Measurements from ENCODE around the gene MIPEP.

Gene MIPEP

DNA sequence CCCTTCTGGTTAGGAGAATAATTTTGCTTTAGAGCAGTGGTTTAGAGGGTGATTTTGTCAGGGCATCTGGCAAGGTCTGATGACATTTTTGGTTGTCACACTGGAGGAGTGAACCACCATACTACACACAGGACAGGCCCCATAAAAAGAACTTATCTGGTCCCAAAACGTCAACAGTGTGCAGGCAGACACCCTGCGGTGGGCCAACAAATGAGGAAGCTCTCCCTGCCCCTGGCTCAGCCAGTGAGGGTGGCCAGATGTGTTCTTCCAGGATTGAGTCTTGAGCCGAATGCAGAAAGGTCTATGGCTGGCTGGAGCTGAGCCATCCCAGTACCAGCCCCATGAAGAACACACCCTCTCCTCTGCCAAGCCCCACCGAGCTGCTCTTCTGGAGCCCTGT lies 149.2 kb downstream of the MIPEP start:
- DNase-seq = no peak

DNA sequence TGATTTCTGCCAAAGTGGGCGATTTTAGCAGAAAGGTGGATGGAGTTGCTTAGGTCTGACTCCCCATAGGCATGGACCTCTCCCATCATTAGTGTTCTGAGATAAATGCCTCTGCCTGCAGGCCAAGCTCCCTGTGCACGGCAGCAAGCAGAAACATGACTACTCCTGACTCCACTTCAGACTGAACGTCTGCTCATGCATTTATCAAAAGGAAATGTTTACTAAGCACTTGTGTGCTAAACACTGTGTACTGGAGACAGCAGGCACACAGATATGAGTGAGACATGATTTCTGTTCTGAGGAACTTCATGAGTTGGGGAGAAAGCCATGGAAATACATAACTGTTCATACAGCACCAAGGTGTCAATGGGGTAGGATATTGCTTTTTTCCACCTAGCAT lies 149.6 kb downstream of the MIPEP start:
- DNase-seq = no peak

GRCh38 chr13:23736541-23736940 lies 152.7 kb downstream of the MIPEP start:
- DNase-seq = no peak

GRCh38 chr13:23735329-23735728 lies 153.9 kb downstream of the MIPEP start:
- no peak for DNase-seq

- DNase-seq = no peak
Measured at GRCh38 chr13:23731709-23732108, 157.5 kb downstream of the MIPEP start.

DNA sequence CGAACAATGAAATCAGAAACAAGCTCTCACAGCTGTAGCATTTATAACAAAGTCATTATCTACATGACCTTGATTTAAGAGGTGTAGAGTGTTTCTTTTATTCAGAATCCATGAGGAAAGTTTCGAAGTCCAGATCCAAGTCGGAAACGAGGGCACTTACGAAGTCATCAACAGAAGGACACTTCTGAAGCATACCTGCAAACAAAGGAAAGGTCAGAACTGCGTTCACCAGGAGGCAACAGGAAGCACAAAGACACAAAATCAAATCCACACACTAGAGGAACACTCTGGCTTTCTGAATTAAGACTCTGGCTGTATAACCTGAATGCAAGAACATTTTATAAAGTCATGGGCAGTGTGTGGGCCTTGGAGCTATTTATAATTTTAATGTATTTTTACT lies 158.9 kb downstream of the MIPEP start:
- DNase-seq = no peak

- no peak for DNase-seq
Measured at GRCh38 chr13:23729531-23729930, 159.7 kb downstream of the MIPEP start.

DNA sequence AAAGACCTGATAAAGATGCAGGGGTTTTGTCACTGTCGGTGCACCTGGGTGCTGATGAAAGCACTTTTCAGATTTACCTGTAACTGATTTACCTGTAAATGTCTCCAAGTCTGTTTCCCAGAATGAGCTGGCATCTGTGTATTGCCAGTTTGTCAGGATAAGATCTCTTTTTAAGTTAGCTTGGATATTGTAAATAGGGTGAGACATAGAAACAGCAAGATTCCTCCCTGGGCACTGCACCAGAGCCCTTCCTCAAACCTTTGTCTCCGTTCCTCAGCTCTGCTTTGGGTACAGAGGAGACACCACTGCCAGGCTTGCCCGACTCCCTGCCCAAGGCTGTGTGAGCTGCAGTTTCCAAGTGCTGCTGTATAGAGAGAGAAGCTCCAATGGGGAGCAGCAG lies 160.4 kb downstream of the MIPEP start:
- no peak for DNase-seq

- no peak for DNase-seq
Measured at GRCh38 chr13:23725922-23726321, 163.3 kb downstream of the MIPEP start.

DNA sequence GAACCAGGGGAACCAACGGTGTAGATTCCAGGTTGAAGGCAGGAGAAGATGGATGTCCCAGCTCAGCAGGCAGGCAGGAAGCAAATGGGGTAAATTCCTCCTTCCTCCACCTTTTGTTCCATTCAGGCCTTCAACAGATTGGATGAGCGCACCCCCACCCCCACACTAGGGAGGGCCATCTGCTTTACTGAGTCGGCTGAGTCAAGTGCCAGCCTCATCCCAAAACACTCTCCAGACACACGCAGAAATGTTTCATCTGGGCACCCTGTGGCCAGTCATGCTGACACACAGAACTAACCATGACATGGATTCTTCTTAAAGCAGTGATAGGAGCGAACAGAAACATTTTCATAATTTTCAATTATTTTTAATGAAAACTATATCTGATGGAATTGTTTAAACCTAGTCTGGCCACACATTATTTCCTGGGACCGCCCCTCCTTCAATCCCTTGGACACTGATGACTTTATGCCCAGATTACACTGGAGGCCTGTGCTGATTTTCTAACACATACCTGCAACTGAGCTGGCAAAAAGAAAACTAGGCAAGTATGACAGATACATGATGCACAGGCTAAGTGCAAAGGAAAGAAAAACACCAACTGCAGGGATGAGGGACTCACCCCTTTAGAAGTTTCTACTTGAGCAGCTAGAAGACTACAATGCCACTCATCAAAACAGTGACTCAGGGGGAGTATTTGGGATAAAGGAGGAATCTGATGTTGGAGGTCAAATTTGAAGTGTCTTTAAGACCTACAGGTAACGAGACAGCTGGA lies 164.8 kb downstream of the MIPEP start:
- no peak for DNase-seq

GRCh38 chr13:23723471-23723870 lies 165.7 kb downstream of the MIPEP start:
- DNase-seq = no peak

DNA sequence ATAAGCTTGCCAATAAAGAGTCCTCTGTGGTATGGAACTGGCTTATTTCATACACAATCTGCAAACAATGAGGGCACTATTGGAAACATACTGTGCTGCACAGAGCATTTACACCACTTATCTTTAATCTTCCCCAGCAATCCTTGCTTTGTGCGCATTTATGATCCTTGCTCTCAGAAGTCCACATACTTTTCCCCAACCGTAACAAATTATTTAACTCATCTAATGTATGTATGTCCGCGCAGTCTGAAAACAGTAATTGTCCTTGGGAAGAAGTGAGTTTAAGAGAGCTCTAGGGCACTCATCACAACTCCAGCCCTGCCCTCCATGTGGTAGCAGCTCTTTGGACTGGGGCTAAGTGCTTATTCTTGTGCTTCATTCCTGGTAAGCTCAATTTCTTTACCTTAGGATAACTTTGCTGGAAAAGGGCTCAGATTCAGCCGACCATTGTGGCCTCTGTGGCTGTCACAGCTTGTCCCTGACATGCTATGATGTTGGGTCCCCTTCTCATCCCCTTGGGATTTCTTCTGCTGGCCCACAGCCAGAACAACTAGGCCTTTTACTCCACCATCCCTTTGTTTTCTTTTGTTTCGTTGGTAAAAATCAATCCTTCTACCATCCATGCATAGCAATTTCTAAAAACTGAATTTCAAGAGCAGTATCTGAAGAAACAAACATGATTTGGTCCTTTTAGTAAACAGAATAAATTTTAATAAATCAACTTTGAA lies 166.3 kb downstream of the MIPEP start:
- no peak for DNase-seq

DNA sequence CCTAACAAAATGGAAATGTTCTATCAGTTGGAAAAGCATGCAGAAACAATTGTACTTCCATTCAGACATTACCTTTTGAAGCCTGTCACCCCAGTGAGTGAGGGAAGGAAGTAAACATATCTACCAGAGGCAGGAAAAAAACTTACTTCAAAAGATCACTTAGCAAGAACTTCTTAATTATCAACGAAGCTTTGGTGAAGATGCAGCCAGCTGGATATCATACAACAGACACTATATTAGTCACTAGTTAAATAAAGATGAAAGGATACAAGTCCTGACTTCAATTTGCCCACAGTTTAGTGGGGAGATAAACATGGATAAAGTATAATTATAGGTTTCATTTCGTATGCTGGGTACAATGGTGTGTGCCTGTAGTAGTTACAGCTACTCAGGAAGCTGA lies 170.2 kb downstream of the MIPEP start:
- no peak for DNase-seq

DNA sequence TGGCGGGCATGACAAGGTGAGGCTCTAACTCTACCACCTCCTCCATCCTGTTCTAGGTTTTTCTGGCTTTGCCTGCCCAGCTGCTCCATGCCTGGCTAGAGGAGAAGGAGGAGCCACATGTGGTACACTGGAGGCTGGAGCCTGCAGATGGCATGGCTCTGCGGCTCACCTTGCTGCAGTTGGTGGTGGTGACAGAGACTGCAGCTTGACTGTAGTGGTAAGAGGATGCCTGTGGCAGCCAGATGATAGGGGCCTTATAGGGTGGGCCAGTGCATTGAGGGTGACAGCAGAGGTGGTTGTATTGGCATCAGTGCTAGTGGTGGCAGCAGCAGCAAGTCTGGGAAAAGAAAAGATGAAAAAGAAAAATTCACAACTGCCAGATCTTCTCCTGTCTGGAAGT lies 172.8 kb downstream of the MIPEP start:
- no peak for DNase-seq

DNA sequence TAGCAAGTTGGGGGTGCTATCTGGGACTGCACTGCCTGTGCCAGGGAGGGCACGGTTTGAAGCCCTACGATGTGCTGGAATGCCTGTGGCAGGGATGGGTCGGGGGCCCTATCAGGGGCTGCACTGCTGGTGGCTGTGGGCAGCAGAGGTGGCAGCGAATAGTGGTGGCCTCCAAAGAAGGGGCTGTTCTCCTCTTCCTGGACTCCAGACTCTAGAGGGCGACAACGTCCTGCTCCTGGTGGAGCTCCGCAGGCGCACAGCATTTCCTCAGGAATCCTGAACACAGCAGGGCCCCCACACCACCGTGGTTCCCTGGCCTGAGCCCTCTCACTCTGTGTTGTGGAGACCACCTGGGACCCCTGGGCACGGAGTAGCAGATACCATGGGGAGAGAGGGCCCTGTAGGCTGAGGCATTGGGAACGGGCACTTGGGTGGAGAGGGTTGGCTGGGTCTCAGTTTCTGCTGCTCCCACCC lies 173.4 kb downstream of the MIPEP start:
- DNase-seq = no peak

DNA sequence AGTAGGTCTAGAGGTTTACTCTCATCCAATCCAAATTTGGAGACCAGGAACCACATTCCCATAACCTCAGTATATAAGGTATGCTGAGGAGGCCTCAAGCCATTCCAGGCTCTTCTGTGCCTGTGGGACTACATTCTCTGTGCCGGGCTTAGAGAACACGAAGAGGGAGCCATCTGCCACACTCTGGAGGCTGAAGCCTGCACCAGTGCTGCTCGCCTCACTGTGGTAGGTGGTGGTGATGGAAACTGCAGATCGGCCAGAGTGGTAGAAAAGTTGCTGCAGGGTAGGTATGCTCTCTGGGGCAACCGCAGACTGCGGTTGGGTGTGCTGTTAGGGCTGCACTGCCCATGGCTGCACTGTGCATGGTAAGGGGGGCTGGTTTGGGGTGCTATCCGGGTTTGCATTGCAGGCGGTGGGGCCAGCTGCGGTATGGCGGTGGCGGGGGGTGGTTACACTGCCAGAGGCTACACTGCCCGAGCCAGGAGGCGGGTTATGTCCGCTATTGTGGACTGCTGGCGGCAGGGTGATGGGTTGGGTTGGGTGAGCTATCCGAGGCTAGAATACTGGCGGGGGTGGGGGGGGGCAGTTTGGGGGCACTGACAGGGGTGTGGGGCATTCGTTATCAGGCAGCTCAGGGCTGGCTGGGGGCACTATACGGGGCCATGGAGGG lies 174.0 kb downstream of the MIPEP start:
- DNase-seq = no peak

GRCh38 chr13:23714672-23715071 lies 174.5 kb downstream of the MIPEP start:
- no peak for DNase-seq

DNA sequence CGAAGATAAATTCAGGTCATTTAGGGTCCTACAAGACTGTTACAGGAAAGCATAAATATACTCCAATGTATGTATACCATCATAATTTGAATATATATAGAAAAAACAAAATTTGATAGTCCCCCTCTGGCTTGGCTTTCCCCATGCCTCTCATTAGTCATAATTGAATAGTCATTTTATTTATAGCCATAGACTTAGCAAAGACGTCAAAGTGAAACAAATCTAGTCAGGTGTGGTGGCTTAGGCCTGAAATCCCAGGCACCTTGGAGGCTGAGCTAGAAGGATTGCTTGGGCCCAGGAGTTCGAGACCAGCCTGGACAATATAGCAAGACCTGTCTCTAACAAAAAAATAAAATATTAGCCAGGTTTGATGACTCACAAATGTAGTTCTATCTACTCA lies 177.8 kb downstream of the MIPEP start:
- no peak for DNase-seq

DNA sequence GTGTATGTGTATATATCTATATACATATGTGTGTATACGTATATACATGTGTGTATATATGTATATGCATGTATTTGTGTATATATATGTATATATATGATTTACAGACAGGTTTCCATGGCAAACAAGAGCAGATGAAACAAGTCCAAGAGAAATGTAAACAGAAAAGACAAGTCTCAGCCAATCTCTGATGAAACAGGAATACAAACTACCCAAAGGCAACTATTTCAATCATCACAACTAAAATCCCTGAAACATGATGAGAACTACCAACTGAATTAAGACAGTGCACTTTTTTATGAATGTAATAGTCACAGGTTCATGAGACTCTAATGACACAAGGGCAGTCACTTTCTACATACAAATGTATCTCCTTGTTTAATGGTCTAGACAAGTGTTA lies 178.8 kb downstream of the MIPEP start:
- no peak for DNase-seq

GRCh38 chr13:23709536-23709935 lies 179.7 kb downstream of the MIPEP start:
- no peak for DNase-seq

DNA sequence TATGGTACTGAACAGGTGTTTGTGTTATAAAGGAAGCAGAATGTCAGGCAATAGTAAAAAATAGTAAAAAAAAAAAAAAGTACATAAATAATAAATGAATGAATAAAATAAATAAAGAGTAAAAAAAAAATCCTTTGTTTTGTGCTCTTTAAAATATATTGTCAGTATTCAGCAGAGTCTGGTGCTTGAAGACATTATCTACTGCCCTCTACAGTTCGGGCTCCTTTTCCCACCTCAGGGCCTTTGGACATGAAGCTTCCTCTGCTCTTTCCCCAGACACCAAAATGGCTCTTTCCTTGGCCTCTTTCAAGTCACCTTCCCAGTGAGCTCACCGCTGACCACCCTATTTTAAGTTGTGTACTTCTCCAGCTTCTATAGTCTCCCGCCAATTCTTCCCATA lies 181.5 kb downstream of the MIPEP start:
- DNase-seq = no peak

- DNase-seq = no peak
Measured at GRCh38 chr13:23705583-23705982, 183.6 kb downstream of the MIPEP start.

DNA sequence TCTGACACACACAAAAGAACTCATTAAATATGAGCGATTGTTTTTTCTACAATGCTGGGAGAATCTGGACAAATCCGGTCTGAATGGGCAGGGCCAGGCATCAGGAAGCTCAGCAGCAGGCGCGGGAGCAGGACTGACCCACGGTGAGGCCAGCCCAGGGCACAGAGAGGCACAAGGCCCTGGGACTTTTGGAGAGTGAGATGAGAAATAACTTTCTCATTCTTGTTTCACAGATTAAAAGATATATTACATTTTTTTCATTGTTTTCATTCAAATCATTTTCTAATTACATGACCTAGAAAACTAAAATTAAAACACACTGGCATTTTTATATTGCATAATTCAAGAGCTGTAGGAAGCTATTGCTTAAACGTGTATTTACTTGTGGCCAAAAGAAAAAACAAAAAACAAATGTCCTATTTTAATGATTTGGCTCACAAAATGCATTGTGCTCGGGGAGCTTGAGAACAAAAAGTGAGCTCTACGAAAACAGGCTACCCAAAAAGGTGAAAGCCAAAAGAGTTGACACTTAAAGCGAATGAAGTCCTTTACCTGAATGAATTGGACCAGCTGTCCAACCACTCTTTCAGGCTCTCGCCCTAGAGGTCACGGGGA lies 185.8 kb downstream of the MIPEP start:
- DNase-seq = no peak

DNA sequence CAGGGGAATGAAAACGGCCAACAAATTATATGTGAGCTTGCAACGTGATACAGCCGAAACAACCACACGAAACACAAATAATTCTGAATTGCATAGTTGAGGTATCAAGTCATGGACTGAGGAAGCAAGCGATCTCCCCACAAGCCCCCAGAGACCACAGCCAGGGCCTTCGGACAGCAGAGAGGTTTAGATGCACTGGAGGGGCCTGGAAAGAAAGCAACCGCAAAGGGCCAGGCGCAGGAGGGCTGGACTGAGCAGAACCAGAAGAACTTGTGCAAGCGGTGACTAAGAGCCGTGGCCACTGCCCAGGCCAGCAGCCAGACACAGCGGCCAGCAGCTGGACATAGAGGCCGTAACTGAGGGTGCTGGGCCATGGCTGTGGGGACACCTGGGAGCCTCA lies 187.6 kb downstream of the MIPEP start:
- no peak for DNase-seq

Data from activated naive CD4-positive, alpha-beta T cell treated with anti-CD3 and anti-CD28 coated beads, Interleukin-2, amount 50 U/mL, for 16 hours (primary cell).